Right atrium auricular region (tissue), 2 donors: ENCODE results near the gene FMO1. TPM values are rescaled to one million over a fixed set of nuclear protein-coding genes. Genes with fewer than 3 reads are reported as not detected.
"Not testable (repeated sequence)": the region's sequence is repeated elsewhere in the genome, so short reads cannot be mapped to it uniquely, and the experiment has no call there.

Experiments used
- DNase-seq: peaks from one replicate; pipeline ENCODE4 v3.0.0-alpha.2; 2019; ENCODE audit warnings: low spot score
- H3K27ac ChIP-seq, 2 donors: fragments of 200-600 bp; sonication (generic); 1 replicate in 1 of 2; 2 replicates in 1 of 2; pipeline ENCODE4 v1.5.1; 2016 to 2019
- H3K27me3 ChIP-seq, 2 donors: fragments of 200-600 bp; sonication (generic); one replicate each; pipeline versions ENCODE4 v1.5.1 to v1.6.0; 2017 to 2019
- H3K36me3 ChIP-seq: fragments of 200-600 bp; sonication (generic); one replicate; pipeline ENCODE4 v1.5.1; 2016
- H3K4me1 ChIP-seq, 2 donors: fragments of 200-600 bp; sonication (generic); one replicate each; pipeline versions ENCODE4 v1.5.1 to v1.6.0; 2017 to 2019
- H3K4me3 ChIP-seq, 2 donors: fragments of 200-600 bp; sonication (generic); 1 replicate in 1 of 2; 2 replicates in 1 of 2; pipeline ENCODE4 v1.5.1; 2017 to 2019; ENCODE audit warnings: mild to moderate bottlenecking in 1 of 2, moderate library complexity in 1 of 2
- H3K9me3 ChIP-seq, 2 donors: fragments of 200-600 bp; sonication (generic); one replicate each; pipeline ENCODE4 v1.5.1; 2019
- total RNA-seq, 2 donors: library from RNA; depleted of rRNA; stranded (reverse); fragments of >200 nt; gene quantifications; one replicate each; pipeline ENCODE4 v1.1.0, GENCODE V29; 2016
- TF ChIP-seq, protein P1 (sequence below), 2 donors: fragments of 200-600 bp; sonication (generic); IDR thresholded peaks; one replicate each; pipeline ENCODE4 v1.5.1; 2019; ENCODE audit warnings: antibody characterized with exemption in 2 of 2

FMO1 gene
- total RNA-seq, 2 donors from 2014 or later: 0.37 to 0.47 TPM

DNA sequence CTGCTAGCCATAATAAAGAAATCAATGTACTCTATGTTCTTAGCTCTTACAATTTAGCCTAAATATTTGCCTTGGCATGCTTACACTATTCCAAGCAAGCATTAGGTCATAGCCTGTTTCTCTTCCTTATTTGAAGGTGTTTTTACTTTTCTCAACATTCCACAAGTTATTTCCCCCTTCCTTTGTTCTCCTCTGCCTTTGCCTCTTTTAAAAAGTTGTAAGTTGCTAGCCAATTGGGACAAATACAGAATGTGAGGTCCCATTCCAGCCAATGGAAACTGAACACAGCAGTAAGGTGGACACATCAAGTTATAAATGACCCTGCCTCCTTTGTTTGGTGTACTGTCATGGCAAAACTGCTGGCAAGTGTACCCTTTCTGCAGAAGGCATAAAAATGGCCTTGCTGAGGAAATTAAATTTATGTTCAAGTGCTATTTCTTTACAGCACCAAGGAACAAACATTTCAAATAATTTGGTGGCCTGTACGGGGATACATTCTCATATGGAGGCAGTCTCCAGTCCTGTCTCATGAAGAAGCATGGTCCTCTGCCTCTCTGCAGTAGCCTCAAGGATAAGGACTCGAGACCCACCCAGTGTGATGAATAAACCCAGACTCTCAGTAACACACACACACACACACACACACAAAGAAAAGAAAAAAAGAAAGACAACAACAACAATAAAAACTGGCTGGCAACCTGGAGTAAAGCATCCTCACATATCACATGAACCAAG is 28.8 kb upstream of the FMO1 start:
- no peak for DNase-seq
- TF ChIP-seq, protein P1, sequence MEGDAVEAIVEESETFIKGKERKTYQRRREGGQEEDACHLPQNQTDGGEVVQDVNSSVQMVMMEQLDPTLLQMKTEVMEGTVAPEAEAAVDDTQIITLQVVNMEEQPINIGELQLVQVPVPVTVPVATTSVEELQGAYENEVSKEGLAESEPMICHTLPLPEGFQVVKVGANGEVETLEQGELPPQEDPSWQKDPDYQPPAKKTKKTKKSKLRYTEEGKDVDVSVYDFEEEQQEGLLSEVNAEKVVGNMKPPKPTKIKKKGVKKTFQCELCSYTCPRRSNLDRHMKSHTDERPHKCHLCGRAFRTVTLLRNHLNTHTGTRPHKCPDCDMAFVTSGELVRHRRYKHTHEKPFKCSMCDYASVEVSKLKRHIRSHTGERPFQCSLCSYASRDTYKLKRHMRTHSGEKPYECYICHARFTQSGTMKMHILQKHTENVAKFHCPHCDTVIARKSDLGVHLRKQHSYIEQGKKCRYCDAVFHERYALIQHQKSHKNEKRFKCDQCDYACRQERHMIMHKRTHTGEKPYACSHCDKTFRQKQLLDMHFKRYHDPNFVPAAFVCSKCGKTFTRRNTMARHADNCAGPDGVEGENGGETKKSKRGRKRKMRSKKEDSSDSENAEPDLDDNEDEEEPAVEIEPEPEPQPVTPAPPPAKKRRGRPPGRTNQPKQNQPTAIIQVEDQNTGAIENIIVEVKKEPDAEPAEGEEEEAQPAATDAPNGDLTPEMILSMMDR (IDR thresholded peaks at IDR 0.05): no peak
- Histone ChIP-seq H3K27ac (peak overlapping the region in 1 of 2 donors; percentile 67), H3K9me3 (no peaks in the 10 kb centered on the region), H3K4me1 (peaks cover 0 to 38% of the 10 kb centered on the region in 2 donors), H3K27me3 (no peaks in the 10 kb centered on the region), H3K36me3 (no peaks in the 10 kb centered on the region), H3K4me3 (no peak overlapping the region)

DNA sequence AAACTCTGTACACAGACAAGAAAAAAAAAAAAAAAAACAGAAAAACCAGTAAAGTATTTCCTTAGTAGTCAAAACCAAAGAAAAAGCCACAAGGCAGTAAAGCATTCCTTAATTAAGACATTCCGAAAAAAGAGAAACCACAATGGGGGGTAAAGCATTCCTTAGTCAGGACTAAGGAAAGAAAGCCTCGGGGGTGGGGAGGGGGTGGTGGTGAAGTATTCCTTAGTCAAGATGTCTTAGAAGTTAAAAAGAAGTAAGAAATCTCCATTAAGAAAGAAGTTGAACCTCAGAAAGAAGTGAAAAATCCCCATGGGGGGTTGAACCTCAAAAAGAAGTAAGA is 28.2 kb upstream of the FMO1 start:
- TF ChIP-seq, protein P1 (IDR thresholded peaks at IDR 0.05): no peak
- Histone ChIP-seq H3K27me3 (no peaks in the 10 kb centered on the region), H3K9me3 (no peaks in the 10 kb centered on the region), H3K4me1 (peaks cover 0 to 38% of the 10 kb centered on the region in 2 donors), H3K36me3 (no peaks in the 10 kb centered on the region), H3K27ac (peak overlapping the region; percentile 50 to 67), H3K4me3 (no peak overlapping the region)
- no peak for DNase-seq

DNA sequence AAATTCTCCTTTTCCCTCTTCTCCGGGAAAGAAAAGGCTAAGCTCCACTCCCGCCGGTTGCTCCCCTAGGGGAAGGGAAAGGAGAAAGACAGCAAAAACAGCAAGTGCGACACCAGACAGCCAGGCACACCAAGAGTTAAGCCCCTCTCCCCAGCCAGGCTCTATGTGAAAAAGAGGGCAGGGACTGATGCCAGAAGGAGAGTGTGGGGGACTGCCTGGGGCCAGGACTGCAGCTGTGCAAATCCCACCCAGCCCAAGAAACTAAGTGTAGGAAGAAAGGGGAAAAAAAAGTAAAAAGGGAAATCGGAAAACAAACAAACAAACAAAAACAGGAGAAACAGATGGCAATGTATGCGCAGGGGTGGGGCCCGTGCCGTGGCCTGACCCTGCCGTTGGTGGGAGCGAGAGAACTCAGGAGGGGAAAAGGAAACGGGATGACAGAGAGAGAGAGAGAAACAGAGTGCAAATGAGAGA is 27.7 kb upstream of the FMO1 start:
- H3K4me3 ChIP-seq: peak overlapping the region; percentile 1 to 18
- TF ChIP-seq, protein P1 (IDR thresholded peaks at IDR 0.05): no peak
- no peaks in the 10 kb centered on the region for H3K36me3 ChIP-seq
- H3K27me3 ChIP-seq: no peaks in the 10 kb centered on the region
- H3K9me3 ChIP-seq: no peaks in the 10 kb centered on the region
- H3K4me1 ChIP-seq: peaks cover 0 to 38% of the 10 kb centered on the region in 2 donors
- peak overlapping the region; percentile 50 to 67 for H3K27ac ChIP-seq
- no peak for DNase-seq

DNA sequence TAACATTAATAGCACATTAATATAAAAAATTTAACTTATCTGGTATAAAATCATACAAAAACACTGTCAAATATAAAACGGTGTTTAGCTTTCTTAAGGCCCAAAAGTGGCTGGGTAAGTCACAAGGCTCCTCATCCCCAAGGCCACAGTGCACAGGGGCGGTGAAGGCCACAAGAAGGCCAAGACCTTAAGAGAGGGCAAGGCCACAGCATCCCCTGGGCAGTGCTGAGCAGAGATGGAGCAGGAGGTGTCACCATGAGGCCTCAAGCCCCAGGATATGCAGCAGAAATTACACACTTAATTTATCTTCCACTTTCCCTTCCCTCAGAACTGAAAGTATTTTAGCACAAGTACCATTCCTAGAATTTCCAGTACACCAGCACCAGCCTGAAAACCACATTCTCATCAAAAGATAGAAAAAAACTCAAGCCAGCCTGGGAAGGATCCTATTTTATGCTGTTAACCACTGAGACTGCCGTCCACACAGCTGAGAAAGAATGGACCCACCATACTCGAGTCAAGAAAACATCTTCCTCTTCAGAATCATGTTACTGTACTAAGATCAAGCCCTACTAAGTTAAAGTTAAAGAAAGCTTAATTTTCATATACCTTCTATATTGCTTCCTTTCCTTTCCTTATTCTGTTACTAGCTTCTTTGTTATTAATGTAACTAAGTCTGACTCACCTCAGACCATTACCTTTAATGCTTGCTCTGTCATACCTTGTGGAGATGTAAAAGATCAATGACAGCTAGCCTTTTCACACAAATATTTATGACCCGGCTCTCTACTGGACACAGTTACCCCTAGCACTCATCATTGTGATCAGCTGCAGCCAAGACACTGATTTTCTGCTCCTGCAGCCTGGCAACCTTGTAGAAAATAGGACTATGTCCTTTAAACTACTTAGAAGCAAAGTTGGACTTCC is 26.4 kb upstream of the FMO1 start:
- Histone ChIP-seq H3K9me3 (no peaks in the 10 kb centered on the region), H3K4me3 (no peak overlapping the region), H3K36me3 (no peaks in the 10 kb centered on the region), H3K27ac (peak overlapping the region; percentile 3 to 44), H3K4me1 (peaks cover 0 to 38% of the 10 kb centered on the region in 2 donors), H3K27me3 (no peaks in the 10 kb centered on the region)
- no peak for DNase-seq
- TF ChIP-seq, protein P1 (IDR thresholded peaks at IDR 0.05): no peak

DNA sequence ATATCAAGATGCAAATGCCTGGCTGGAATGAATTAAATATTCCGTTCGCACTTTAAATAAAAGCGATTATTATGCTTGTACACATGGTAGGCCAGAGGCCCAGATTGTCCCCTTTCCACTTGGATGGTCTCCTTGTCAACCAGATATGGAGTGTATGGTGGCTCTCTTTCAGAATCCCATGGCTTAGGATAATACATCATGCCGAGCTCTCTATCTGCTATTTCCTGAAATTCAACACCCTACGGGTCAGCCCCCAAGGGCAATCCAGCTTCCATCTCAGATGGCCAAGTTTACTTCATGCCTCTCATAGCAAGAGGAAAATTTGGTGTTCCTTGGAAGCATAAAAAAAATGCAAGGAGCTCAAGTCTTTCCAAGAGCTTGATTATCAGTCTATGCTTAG is 25.4 kb upstream of the FMO1 start:
- TF ChIP-seq, protein P1 (IDR thresholded peaks at IDR 0.05): no peak
- H3K9me3 ChIP-seq: no peaks in the 10 kb centered on the region
- no peak for DNase-seq
- H3K27ac ChIP-seq: peak overlapping the region in 1 of 2 donors; percentile 28
- H3K4me3 ChIP-seq: no peak overlapping the region
- no peaks in the 10 kb centered on the region for H3K27me3 ChIP-seq
- peaks cover 0 to 38% of the 10 kb centered on the region in 2 donors for H3K4me1 ChIP-seq
- no peaks in the 10 kb centered on the region for H3K36me3 ChIP-seq

DNA sequence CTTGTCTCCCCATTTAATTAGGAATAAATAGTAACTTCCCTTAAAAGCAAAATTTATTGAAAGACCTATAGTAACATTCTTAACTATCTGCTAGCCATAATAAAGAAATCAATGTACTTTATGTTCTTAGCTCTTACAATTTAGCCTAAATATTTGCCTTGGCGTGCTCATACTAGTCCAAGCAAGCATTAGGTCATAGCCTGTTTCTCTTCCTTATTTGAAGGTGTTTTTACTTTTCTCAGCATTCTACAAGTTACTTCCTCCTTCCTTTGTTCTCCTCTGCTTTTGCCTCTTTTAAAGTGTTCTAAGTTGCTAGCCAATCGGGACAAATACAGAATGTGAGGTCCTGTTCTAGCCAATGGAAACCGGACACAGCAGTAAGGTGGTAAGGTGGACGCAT is 24.0 kb upstream of the FMO1 start:
- not testable (repeated sequence) for DNase-seq, H3K27me3 ChIP-seq, H3K27ac ChIP-seq, H3K4me3 ChIP-seq, H3K9me3 ChIP-seq, H3K36me3 ChIP-seq
- H3K4me1 ChIP-seq: peaks cover 0 to 29% of the 10 kb centered on the region in 2 donors
